Adipose tissue (tissue), 3 donors: ENCODE measurements around the gene DHPS. TPM values are rescaled to one million over a fixed set of nuclear protein-coding genes. Genes with fewer than 3 reads are reported as not detected.

Experiments
- H3K27ac ChIP-seq: one replicate; pipeline ENCODE4 v1.5.1; 2013; ENCODE audit warnings: low read depth, low read length
- WGBS, 3 donors: extraction: QIAGEN DNeasy Blood & Tissue Kit; methylation state at CpG; one replicate each; pipeline ENCODE4 v1.1.7; 2013; 5-methylcytosine and 5-hydroxymethylcytosine counted together
- polyA plus RNA-seq, 3 donors: library from polyadenylated mRNA; stranded (reverse); fragments of 200-250 nt; gene quantifications; one replicate each; pipeline ENCODE4 v1.2.3, GENCODE V29; 2013
- donor health status: healthy with polysubstance abuse.
- donor health status: Bipolar disorder and iron deficiency.
- donor health status: healthy.

The DHPS gene
- polyA plus RNA-seq, 3 donors = 55.8 to 69.6 (median 68.3) TPM

- no peak overlapping the region for H3K27ac ChIP-seq
- 84 to 97% (median 93%) methylated on average over 8 of the region's 8 CpGs for WGBS, 3 donors
These were observed 54.7 kb downstream of the DHPS start for GRCh38 chr19:12626958-12627357.

Other genes starting within 250 kb of the DHPS start
- 1 to 10 TPM in 1 of 3 donors, under 1 TPM in 2; 0.67 to 1.2 (median 0.76) TPM for gene ZNF443, start 240.9 kb downstream of the DHPS start, polyA plus RNA-seq
- under 1 TPM; 0.34 to 0.79 (median 0.49) TPM for gene ZNF709, start 197.1 kb downstream of the DHPS start, polyA plus RNA-seq
- gene ZNF564, start 130.4 kb downstream of the DHPS start, polyA plus RNA-seq = 1 to 10 TPM; 1.7 to 4.3 (median 3.2) TPM
- gene ZNF490, start 71.1 kb downstream of the DHPS start, polyA plus RNA-seq = under 1 TPM; 0.45 to 0.55 (median 0.51) TPM
- gene ZNF791, start 71.0 kb downstream of the DHPS start, polyA plus RNA-seq = 1 to 10 TPM; 4.0 to 7.6 (median 4.4) TPM
- 10 to 100 TPM; 26.7 to 68.3 (median 44.5) TPM for gene MAN2B1, start 15.1 kb downstream of the DHPS start, polyA plus RNA-seq
- gene WDR83, start 15.1 kb downstream of the DHPS start, polyA plus RNA-seq = 10 to 100 TPM; 11.0 to 16.3 (median 11.8) TPM
- not detected for gene GNG14, start 6.1 kb upstream of the DHPS start, polyA plus RNA-seq
- 1 to 10 TPM; 3.9 to 7.4 (median 6.6) TPM for gene FBXW9, start 14.8 kb upstream of the DHPS start, polyA plus RNA-seq
- gene TNPO2, start 42.1 kb upstream of the DHPS start, polyA plus RNA-seq = 10 to 100 TPM; 14.3 to 36.9 (median 21.9) TPM
- gene TRIR, start 52.8 kb upstream of the DHPS start, polyA plus RNA-seq = 100 to 1,000 TPM; 143 to 267 (median 219) TPM
- 10 to 100 TPM; 50.9 to 94.1 (median 93.1) TPM for gene GET3, start 55.6 kb upstream of the DHPS start, polyA plus RNA-seq
- gene BEST2, start 69.9 kb upstream of the DHPS start, polyA plus RNA-seq = under 1 TPM in 1 of 3 donors, not detected in 2; 0.07 TPM
- gene HOOK2, start 93.7 kb upstream of the DHPS start, polyA plus RNA-seq = 100 to 1,000 TPM in 1 of 3 donors, 10 to 100 TPM in 2; 41.1 to 210 (median 57.2) TPM
- 1,000 to 10,000 TPM in 2 of 3 donors, 100 to 1,000 TPM in 1; 120 to 1,553 (median 1,136) TPM for gene JUNB, start 109.6 kb upstream of the DHPS start, polyA plus RNA-seq
- gene PRDX2, start 119.9 kb upstream of the DHPS start, polyA plus RNA-seq = 100 to 1,000 TPM; 159 to 386 (median 207) TPM
- 1 to 10 TPM in 1 of 3 donors, under 1 TPM in 2; 0.38 to 1.8 (median 0.52) TPM for gene THSD8, start 120.2 kb upstream of the DHPS start, polyA plus RNA-seq
- 1 to 10 TPM; 3.3 to 6.4 (median 5.6) TPM for gene RNASEH2A, start 124.7 kb upstream of the DHPS start, polyA plus RNA-seq
- gene RTBDN, start 152.7 kb upstream of the DHPS start, polyA plus RNA-seq = under 1 TPM in 2 of 3 donors, not detected in 1; 0.10 to 0.46 TPM
- gene MAST1, start 156.6 kb upstream of the DHPS start, polyA plus RNA-seq = 1 to 10 TPM in 1 of 3 donors, under 1 TPM in 1, not detected in 1; 0.18 to 2.3 TPM
- 10 to 100 TPM; 15.6 to 29.0 (median 28.1) TPM for gene DNASE2, start 199.6 kb upstream of the DHPS start, polyA plus RNA-seq
- under 1 TPM in 2 of 3 donors, not detected in 1; 0.04 to 0.07 TPM for gene KLF1, start 205.3 kb upstream of the DHPS start, polyA plus RNA-seq
- 10 to 100 TPM; 27.2 to 73.8 (median 27.3) TPM for gene GCDH, start 209.3 kb upstream of the DHPS start, polyA plus RNA-seq
- gene SYCE2, start 237.4 kb upstream of the DHPS start, polyA plus RNA-seq = 1 to 10 TPM in 1 of 3 donors, under 1 TPM in 1, not detected in 1; 0.05 to 1.2 TPM